Uterus (tissue), 2 donors: Measurements from ENCODE around the gene XRCC6.

Source experiments
- POLR2A ChIP-seq, 2 donors: fragments of 450-650 bp; IDR thresholded peaks; one replicate each; pipeline ENCODE4 v1.6.1; 2016; ENCODE audit warnings: antibody characterized with exemption in 2 of 2, mild to moderate bottlenecking in 1 of 2, moderate library complexity in 1 of 2
- TF ChIP-seq, protein P1 (sequence below), 4 experiments: fragments of 200-600 bp in 2 of 4; fragments of 450-650 bp in 2 of 4; sonication (generic) in 2 of 4; IDR thresholded peaks; one replicate each; pipeline ENCODE4 v1.5.1; 2016 to 2019; ENCODE audit warnings: antibody characterized with exemption in 4 of 4, mild to moderate bottlenecking in 2 of 4, moderate library complexity in 1 of 4

DNA sequence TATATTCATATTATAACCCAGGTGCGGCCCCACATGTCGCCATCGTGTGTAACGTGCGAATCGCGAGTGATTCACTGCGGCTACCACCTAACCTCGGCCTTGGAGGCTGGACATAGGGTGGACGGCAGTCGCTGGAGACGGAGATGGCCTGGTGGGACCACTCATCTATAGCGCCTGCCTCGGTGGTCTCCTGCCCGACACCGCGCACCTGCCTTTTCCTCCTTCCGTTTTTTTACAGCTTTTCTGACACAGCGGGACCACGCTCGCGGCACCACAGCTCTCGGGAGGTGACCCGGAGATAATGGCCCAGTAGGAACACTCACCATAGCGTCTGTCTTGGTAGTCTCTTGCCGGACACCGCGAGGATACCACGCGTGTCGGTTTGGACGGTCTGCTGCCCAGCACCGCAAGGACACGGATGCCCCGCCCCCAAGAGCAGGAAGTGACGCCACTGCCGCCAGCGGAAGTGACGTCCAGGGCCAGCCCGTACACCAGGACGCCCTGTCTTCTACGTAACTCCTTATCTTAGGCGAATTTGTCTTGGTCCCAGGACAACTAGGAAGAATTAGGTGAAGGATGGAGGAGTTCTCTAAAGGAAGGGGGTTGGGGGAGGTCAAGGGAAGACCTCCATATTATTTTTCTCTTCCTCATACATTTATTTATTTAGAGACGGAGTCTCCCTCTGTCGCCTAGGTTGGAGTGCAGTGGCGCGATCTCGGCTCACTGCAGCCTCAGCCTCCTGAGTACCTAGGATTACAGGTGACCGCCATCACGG, 61.1 kb downstream of the XRCC6 start:
- TF ChIP-seq POLR2A (IDR thresholded peaks at IDR 0.05): peak; percentile 82 to 83
- TF ChIP-seq, protein P1, sequence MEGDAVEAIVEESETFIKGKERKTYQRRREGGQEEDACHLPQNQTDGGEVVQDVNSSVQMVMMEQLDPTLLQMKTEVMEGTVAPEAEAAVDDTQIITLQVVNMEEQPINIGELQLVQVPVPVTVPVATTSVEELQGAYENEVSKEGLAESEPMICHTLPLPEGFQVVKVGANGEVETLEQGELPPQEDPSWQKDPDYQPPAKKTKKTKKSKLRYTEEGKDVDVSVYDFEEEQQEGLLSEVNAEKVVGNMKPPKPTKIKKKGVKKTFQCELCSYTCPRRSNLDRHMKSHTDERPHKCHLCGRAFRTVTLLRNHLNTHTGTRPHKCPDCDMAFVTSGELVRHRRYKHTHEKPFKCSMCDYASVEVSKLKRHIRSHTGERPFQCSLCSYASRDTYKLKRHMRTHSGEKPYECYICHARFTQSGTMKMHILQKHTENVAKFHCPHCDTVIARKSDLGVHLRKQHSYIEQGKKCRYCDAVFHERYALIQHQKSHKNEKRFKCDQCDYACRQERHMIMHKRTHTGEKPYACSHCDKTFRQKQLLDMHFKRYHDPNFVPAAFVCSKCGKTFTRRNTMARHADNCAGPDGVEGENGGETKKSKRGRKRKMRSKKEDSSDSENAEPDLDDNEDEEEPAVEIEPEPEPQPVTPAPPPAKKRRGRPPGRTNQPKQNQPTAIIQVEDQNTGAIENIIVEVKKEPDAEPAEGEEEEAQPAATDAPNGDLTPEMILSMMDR (IDR thresholded peaks at IDR 0.05): no peak
